Heart left ventricle (tissue), 13 donors: ENCODE results near the gene DCAF6.

Experiments
- POLR2A ChIP-seq, 2 donors: fragments of 450-650 bp; IDR thresholded peaks; one replicate each; pipeline ENCODE4 v1.6.1; 2017; ENCODE audit warnings: antibody characterized with exemption in 2 of 2, mild to moderate bottlenecking in 2 of 2, moderate library complexity in 2 of 2
- TF ChIP-seq, protein P1 (sequence below), 12 donors: fragments of 200-600 bp; sonication (generic) in 4 of 12; IDR thresholded peaks; one replicate each; pipeline versions ENCODE4 v1.5.0 to v1.8.0; 2018 to 2022; ENCODE audit warnings: antibody characterized with exemption in 12 of 12, mild to moderate bottlenecking in 5 of 12
- donor health status: ischemic (EF 13 %, LVEDD 7.1; RV severe dilation, severe dysfunction).
- donor health status: DM: no; HTN: yes; CAD: no.
- donor health status: DM: no; HTN: no; CAD: no.
- donor health status: ischemic (EF 25% LVEDD 6.9; RV normal size, moderate dysfunction).
- donor health status: ischemic (EF 25% LVEDD 5.7; RV mildly dilated, moderate dysfunction).
- donor health status: ischemic (EF 35%, LVEDD 5.7; RV mildly dilated, moderate dysfunction).
- donor health status: nonischemic (EF 11% LVEDD 7.7; RV severe dilation, severe dysfunction).
- donor health status: DM: yes; HTN: yes; CAD: no.
- donor health status: PGD.
- donor health status: ischemic (EF 29% LVEDD 5.4; RV normal size, mild dysfunction).
- donor health status: nonischemic (EF 23%, LVEDD 6.1; RV moderate dilation, normal function).

GRCh38 chr1:167933788-167934187, 2.7 kb upstream of the DCAF6 start:
- TF ChIP-seq, protein P1, sequence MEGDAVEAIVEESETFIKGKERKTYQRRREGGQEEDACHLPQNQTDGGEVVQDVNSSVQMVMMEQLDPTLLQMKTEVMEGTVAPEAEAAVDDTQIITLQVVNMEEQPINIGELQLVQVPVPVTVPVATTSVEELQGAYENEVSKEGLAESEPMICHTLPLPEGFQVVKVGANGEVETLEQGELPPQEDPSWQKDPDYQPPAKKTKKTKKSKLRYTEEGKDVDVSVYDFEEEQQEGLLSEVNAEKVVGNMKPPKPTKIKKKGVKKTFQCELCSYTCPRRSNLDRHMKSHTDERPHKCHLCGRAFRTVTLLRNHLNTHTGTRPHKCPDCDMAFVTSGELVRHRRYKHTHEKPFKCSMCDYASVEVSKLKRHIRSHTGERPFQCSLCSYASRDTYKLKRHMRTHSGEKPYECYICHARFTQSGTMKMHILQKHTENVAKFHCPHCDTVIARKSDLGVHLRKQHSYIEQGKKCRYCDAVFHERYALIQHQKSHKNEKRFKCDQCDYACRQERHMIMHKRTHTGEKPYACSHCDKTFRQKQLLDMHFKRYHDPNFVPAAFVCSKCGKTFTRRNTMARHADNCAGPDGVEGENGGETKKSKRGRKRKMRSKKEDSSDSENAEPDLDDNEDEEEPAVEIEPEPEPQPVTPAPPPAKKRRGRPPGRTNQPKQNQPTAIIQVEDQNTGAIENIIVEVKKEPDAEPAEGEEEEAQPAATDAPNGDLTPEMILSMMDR (IDR thresholded peaks at IDR 0.05) = no peak
- no peak for TF ChIP-seq POLR2A (IDR thresholded peaks at IDR 0.05)
